K562 (cell line): ENCODE data around the gene NUP214. TPM values are rescaled to one million over a fixed set of nuclear protein-coding genes. Genes with fewer than 3 reads are reported as not detected.

ENCODE experiments used
- ATAC-seq: fragments of 200-7000 bp; cut with Tn5 transposase; 3 replicates; pipeline ENCODE4 v1.9.1; 2020; ENCODE audit warnings: moderate library complexity
- BruUV-seq: library from RNA; stranded (reverse); fragments of 400-500 nt; replicated peaks from 2 replicates; lab custom pipeline; 2021; lab: Mats Ljungman, UMichigan
- CTCF ChIA-PET: fragments of 300-600 bp; formaldehyde crosslinking; extraction: SDS; loops from one replicate; lab custom pipeline; 2021; ENCODE audit warnings: low intra/inter-chr PET ratio; lab: Yijun Ruan, JAX
- POLR2A ChIA-PET: fragments of 300-600, 350-650 bp; sonication (Branson Sonifier 250); formaldehyde crosslinking; extraction: SDS; loops from one replicate; lab custom pipeline; 2021; ENCODE audit warnings: antibody characterized with exemption, inconsistent platforms; lab: Yijun Ruan, JAX
- DNase-seq, 4 experiments: peaks; one replicate each; pipeline versions ENCODE4 v3.0.0 to v3.0.0-alpha.2; 2011 to 2018; ENCODE audit warnings: low spot score in 3 of 4, mixed read lengths in 3 of 4; ENCODE audit errors: extremely low read depth in 1 of 4
- FAIRE-seq: peaks from 2 replicates; lab custom pipeline; 2011; peaks lifted over from hg19 to GRCh38; lab: Jason Lieb, UNC
- H2AFZ ChIP-seq: 2 replicates; pipeline ENCODE4 v1.6.0; 2011; ENCODE audit warnings: low read depth, low read length, control low read depth, inconsistent platforms
- H3K27ac ChIP-seq: fragments of 200-600 bp; 3 replicates; pipeline ENCODE4 v1.8.0; 2011; ENCODE audit warnings: low read depth, mild to moderate bottlenecking, control low read depth, inconsistent platforms, low read length, moderate library complexity, mixed read lengths; ENCODE audit errors: extremely low read depth
- H3K27me3 ChIP-seq, 2 experiments: fragments of 300-600 bp in 1 of 2; 2 replicates in 1 of 2; 3 replicates in 1 of 2; pipeline versions ENCODE4 v1.6.0 to v1.8.0; 2011; ENCODE audit warnings: inconsistent platforms in 2 of 2, low read length in 2 of 2, mild to moderate bottlenecking in 1 of 2, mixed read lengths in 1 of 2, moderate library complexity in 1 of 2; ENCODE audit not compliant: control insufficient read depth in 2 of 2, insufficient read depth in 2 of 2
- H3K36me3 ChIP-seq: fragments of 300-600 bp; 3 replicates; pipeline ENCODE4 v1.8.0; 2011; ENCODE audit warnings: mild to moderate bottlenecking, low read length, inconsistent platforms; ENCODE audit not compliant: control insufficient read depth, insufficient read depth
- H3K4me1 ChIP-seq, 2 experiments: fragments of 200-600 bp in 1 of 2; replicated peaks in 1 of 2; 2 replicates in 1 of 2; 3 replicates in 1 of 2; pipeline versions ENCODE4 v1.5.1 to v1.8.0; 2011; ENCODE audit warnings: inconsistent platforms in 2 of 2, low read length in 2 of 2, mild to moderate bottlenecking in 1 of 2, mixed read lengths in 1 of 2, moderate library complexity in 1 of 2; ENCODE audit not compliant: control insufficient read depth in 2 of 2, insufficient read depth in 2 of 2
- H3K4me2 ChIP-seq: 2 replicates; pipeline ENCODE4 v1.6.1; 2011; ENCODE audit warnings: low read length, control low read depth, inconsistent platforms, mixed read lengths; ENCODE audit not compliant: insufficient read depth
- H3K4me3 ChIP-seq: fragments of 200-600 bp; sonication (generic), shearing (Covaris generic); 2 replicates; pipeline ENCODE4 v1.5.1; 2016; ENCODE audit warnings: control low read depth, inconsistent platforms
- H3K79me2 ChIP-seq: fragments of 200-600 bp; 3 replicates; pipeline ENCODE4 v1.8.0; 2011; ENCODE audit warnings: low read length, inconsistent platforms; ENCODE audit not compliant: control insufficient read depth, insufficient read depth
- H3K9ac ChIP-seq, 2 experiments: 2 replicates each; pipeline versions ENCODE4 v1.6.0 to v1.6.1; 2011; ENCODE audit warnings: low read depth in 2 of 2, low read length in 2 of 2, control low read depth in 1 of 2, inconsistent platforms in 1 of 2, mild to moderate bottlenecking in 1 of 2, mixed read lengths in 1 of 2; ENCODE audit not compliant: insufficient read depth in 1 of 2
- H3K9me1 ChIP-seq: one replicate; pipeline ENCODE4 v1.6.0; 2011; ENCODE audit warnings: inconsistent platforms, mild to moderate bottlenecking, low read length, moderate library complexity; ENCODE audit not compliant: control insufficient read depth, insufficient read depth
- H3K9me3 ChIP-seq: replicated peaks from 2 replicates; pipeline ENCODE4 v1.5.1; 2011; ENCODE audit warnings: low read depth, low read length, inconsistent platforms; ENCODE audit not compliant: control insufficient read depth, insufficient read depth
- H4K20me1 ChIP-seq: replicated peaks from 2 replicates; pipeline ENCODE4 v1.6.1; 2011; ENCODE audit warnings: low read length, inconsistent platforms, mixed read lengths; ENCODE audit not compliant: control insufficient read depth, insufficient read depth
- BHLHE40 ChIP-seq: IDR thresholded peaks from 2 replicates; pipeline ENCODE4 v1.6.1; 2011; ENCODE audit warnings: low read length, improper control_type of control experiment
- COPS2 ChIP-seq: fragments of 450-650 bp; conservative IDR thresholded peaks from 2 replicates; pipeline ENCODE4 v1.6.1; 2016; ENCODE audit warnings: mild to moderate bottlenecking, moderate library complexity
- GTF2F1 ChIP-seq: IDR thresholded peaks from 2 replicates; pipeline ENCODE4 v1.6.1; 2011; ENCODE audit warnings: low read depth, low read length, improper control_type of control experiment
- HMG20A ChIP-seq: fragments of 450-650 bp; formaldehyde crosslinking; conservative IDR thresholded peaks from 2 replicates; pipeline ENCODE4 v1.4.0; 2020; ENCODE audit warnings: mild to moderate bottlenecking, mixed read lengths
- PRPF4 ChIP-seq: fragments of 200-400 bp; formaldehyde crosslinking; IDR thresholded peaks from one replicate; pipeline ENCODE4 v1.6.1; 2017; ENCODE audit warnings: low read length, low read depth, mild to moderate bottlenecking; ENCODE audit not compliant: insufficient read depth, poor library complexity, severe bottlenecking
- SETDB1 ChIP-seq: IDR thresholded peaks from one replicate; pipeline ENCODE4 v1.6.1; 2012; ENCODE audit warnings: low read length, control low read depth, inconsistent platforms
- ZKSCAN3 ChIP-seq: fragments of 250-450 bp; sonication (Bioruptor Pico); IDR thresholded peaks from 2 replicates; pipeline ENCODE4 v1.4.0; 2020
- ZNF133 ChIP-seq: fragments of 250-450 bp; sonication (Bioruptor Pico); IDR thresholded peaks from 2 replicates; pipeline ENCODE4 v1.4.0; 2020; ENCODE audit warnings: mild to moderate bottlenecking
- ZNF324 ChIP-seq: fragments of 250-450 bp; sonication (Bioruptor Pico); IDR thresholded peaks from 2 replicates; pipeline ENCODE4 v1.4.0; 2020; ENCODE audit warnings: mild to moderate bottlenecking
- ZNF79 ChIP-seq: fragments of 250-450 bp; sonication (Bioruptor Pico); IDR thresholded peaks from 2 replicates; pipeline ENCODE4 v1.4.0; 2020; ENCODE audit warnings: low read depth, mild to moderate bottlenecking, moderate library complexity
- WGBS: fragments of 100-300 bp; shearing (Covaris generic); methylation state at CpG from one replicate; pipeline ENCODE4 v1.1.6; 2016; ENCODE audit warnings: low coverage, mixed read lengths; ENCODE audit not compliant: insufficient coverage; ENCODE audit errors: missing lambda C conversion rate; 5-methylcytosine and 5-hydroxymethylcytosine counted together
- in situ Hi-C: fragments of 300-500 bp; cut with MboI; formaldehyde crosslinking; loops from 4 replicates; pipeline ENCODE4 v1.15.0; 2018; ENCODE audit warnings: inconsistent platforms, mixed read lengths
- intact Hi-C: fragments of 100-400 bp; cut with micrococcal nuclease; formaldehyde crosslinking; loops from 2 replicates; pipeline ENCODE4 v1.14.2; 2022
- polyA plus RNA-seq, 8 experiments: library from polyadenylated mRNA; depleted of rRNA in 4 of 8; stranded (reverse) in 5 of 8; unstranded in 3 of 8; fragments of >200 nt; fragmentation: Nextera tagmentation in 2 of 8; fragmentation: Illumina TruSeq in 1 of 8; extraction: Ambion mirVana in 2 of 8; extraction: Trizol in 1 of 8; gene quantifications; 2 replicates each; pipeline versions ENCODE4 v1.2.1 to v1.2.3, GENCODE V29; 2011 to 2014; ENCODE audit warnings: inconsistent platforms in 1 of 8, missing spikeins in 1 of 8
- total RNA-seq, 7 experiments: library from RNA; depleted of rRNA in 6 of 7; stranded (reverse); fragments of >200 nt in 6 of 7; fragmentation: Illumina TruSeq in 2 of 7; extraction: Trizol in 2 of 7; gene quantifications; 2 replicates each; pipeline versions ENCODE4 v1.2.1 to v1.2.3, GENCODE V29; 2011 to 2021; ENCODE audit warnings: low replicate concordance in 1 of 7
- TF ChIP-seq, protein P1 (sequence below), 2 experiments: IDR thresholded peaks; 2 replicates each; pipeline ENCODE4 v1.6.1; 2012; ENCODE audit warnings: improper control_type of control experiment in 2 of 2, low read depth in 2 of 2, low read length in 2 of 2, borderline replicate concordance in 1 of 2
- TF ChIP-seq, protein P2 (sequence below): fragments of 450-650 bp; IDR thresholded peaks from 2 replicates; pipeline ENCODE4 v1.6.1; 2016; ENCODE audit warnings: missing biosample characterization, missing genetic modification characterization
- TF ChIP-seq, protein P3 (sequence below), 2 experiments: fragments of 450-650 bp in 1 of 2; sonication (generic) in 1 of 2; formaldehyde crosslinking; conservative IDR thresholded peaks; 2 replicates each; pipeline versions ENCODE4 v1.4.0 to v1.8.1; 2020 to 2022; ENCODE audit warnings: mild to moderate bottlenecking in 1 of 2, missing genetic modification reagents in 1 of 2
- TF ChIP-seq, protein P4 (sequence below): sonication (generic); formaldehyde crosslinking; IDR thresholded peaks from 2 replicates; pipeline ENCODE4 v1.8.1; 2023; ENCODE audit warnings: mild to moderate bottlenecking, missing genetic modification reagents

The NUP214 gene
- total and polyA plus RNA-seq, 9 of the 15 experiments (the other 6 are each of a cell fraction or from before 2014, with no cell fraction given), result 56.9 to 332 (median 97.1) TPM

GRCh38 chr9:131204285-131204684, 78.9 kb downstream of the NUP214 start (continued):
- TF ChIP-seq, protein P1, sequence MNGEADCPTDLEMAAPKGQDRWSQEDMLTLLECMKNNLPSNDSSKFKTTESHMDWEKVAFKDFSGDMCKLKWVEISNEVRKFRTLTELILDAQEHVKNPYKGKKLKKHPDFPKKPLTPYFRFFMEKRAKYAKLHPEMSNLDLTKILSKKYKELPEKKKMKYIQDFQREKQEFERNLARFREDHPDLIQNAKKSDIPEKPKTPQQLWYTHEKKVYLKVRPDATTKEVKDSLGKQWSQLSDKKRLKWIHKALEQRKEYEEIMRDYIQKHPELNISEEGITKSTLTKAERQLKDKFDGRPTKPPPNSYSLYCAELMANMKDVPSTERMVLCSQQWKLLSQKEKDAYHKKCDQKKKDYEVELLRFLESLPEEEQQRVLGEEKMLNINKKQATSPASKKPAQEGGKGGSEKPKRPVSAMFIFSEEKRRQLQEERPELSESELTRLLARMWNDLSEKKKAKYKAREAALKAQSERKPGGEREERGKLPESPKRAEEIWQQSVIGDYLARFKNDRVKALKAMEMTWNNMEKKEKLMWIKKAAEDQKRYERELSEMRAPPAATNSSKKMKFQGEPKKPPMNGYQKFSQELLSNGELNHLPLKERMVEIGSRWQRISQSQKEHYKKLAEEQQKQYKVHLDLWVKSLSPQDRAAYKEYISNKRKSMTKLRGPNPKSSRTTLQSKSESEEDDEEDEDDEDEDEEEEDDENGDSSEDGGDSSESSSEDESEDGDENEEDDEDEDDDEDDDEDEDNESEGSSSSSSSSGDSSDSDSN (IDR thresholded peaks at IDR 0.05; ENCODE audit: borderline replicate concordance in 1 of 2, low read depth in 2 of 2, low read length in 2 of 2), result no peak
- no peak for TF ChIP-seq SETDB1
- TF ChIP-seq, protein P2, sequence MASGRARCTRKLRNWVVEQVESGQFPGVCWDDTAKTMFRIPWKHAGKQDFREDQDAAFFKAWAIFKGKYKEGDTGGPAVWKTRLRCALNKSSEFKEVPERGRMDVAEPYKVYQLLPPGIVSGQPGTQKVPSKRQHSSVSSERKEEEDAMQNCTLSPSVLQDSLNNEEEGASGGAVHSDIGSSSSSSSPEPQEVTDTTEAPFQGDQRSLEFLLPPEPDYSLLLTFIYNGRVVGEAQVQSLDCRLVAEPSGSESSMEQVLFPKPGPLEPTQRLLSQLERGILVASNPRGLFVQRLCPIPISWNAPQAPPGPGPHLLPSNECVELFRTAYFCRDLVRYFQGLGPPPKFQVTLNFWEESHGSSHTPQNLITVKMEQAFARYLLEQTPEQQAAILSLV (tag), result no peak
- TF ChIP-seq ZKSCAN3, result no peak

GRCh38 chr9:131206495-131206894, 81.1 kb downstream of the NUP214 start:
- Histone ChIP-seq H3K36me3 (peaks cover 88% of the 10 kb centered on the region), H3K79me2 (no peaks in the 10 kb centered on the region), H2AFZ (no peak overlapping the region), H3K27me3 (no peaks in the 10 kb centered on the region), H3K4me2 (no peak overlapping the region), H3K27ac (no peak overlapping the region), H3K9me1 (no peaks in the 10 kb centered on the region), H3K9me3 (no peaks in the 10 kb centered on the region), H4K20me1 (no peaks in the 10 kb centered on the region), H3K9ac (no peak overlapping the region), H3K4me1 (no peaks in the 10 kb centered on the region), H3K4me3 (no peak overlapping the region)
- CTCF ChIA-PET, result no interaction called here
- POLR2A ChIA-PET, result interaction anchor here (0.6 to 8.5 kb wide), 10 partner anchors 8 to 63 kb away, joined by 3 to 96 read pairs (median 7); no protein-coding TSS in a partner anchor
- DNase-seq (no peak), FAIRE-seq (no peak), ATAC-seq (no peak)
- no TSS peak for BruUV-seq
- in situ Hi-C loops (no loop called here), intact Hi-C loops (no loop called here)
- 96% methylated on average over 3 of the region's 3 CpGs for WGBS
- TF ChIP-seq, protein P3, sequence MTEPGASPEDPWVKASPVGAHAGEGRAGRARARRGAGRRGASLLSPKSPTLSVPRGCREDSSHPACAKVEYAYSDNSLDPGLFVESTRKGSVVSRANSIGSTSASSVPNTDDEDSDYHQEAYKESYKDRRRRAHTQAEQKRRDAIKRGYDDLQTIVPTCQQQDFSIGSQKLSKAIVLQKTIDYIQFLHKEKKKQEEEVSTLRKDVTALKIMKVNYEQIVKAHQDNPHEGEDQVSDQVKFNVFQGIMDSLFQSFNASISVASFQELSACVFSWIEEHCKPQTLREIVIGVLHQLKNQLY (CRISPR knock-in tag; conservative IDR thresholded peaks at IDR 0.05), result 0 out of 4 replicates have a peak, but pooled peaks of 1 of the 2 experiments have one; percentile 33
- TF ChIP-seq GTF2F1, result no peak
- no peak for TF ChIP-seq ZNF79
- no peak for TF ChIP-seq HMG20A (CRISPR knock-in tag)
- TF ChIP-seq ZNF133 (CRISPR knock-in tag), result no peak
- TF ChIP-seq BHLHE40, result no peak
- no peak for TF ChIP-seq ZNF324
- TF ChIP-seq, protein P4, sequence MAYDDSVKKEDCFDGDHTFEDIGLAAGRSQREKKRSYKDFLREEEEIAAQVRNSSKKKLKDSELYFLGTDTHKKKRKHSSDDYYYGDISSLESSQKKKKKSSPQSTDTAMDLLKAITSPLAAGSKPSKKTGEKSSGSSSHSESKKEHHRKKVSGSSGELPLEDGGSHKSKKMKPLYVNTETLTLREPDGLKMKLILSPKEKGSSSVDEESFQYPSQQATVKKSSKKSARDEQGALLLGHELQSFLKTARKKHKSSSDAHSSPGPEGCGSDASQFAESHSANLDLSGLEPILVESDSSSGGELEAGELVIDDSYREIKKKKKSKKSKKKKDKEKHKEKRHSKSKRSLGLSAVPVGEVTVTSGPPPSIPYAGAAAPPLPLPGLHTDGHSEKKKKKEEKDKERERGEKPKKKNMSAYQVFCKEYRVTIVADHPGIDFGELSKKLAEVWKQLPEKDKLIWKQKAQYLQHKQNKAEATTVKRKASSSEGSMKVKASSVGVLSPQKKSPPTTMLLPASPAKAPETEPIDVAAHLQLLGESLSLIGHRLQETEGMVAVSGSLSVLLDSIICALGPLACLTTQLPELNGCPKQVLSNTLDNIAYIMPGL (CRISPR knock-in tag), result 0 out of 2 replicates have a peak, but pooled peaks have one; percentile 61
- TF ChIP-seq PRPF4, result no peak
- no peak for TF ChIP-seq COPS2
